ENCODE data around the gene DHRS9. TPM values are rescaled to one million over a fixed set of nuclear protein-coding genes. Genes with fewer than 3 reads are reported as not detected.

The DHRS9 gene
- total and polyA plus RNA-seq, 11 donors = 0.81 to 30.9 (median 1.9) TPM

DNA sequence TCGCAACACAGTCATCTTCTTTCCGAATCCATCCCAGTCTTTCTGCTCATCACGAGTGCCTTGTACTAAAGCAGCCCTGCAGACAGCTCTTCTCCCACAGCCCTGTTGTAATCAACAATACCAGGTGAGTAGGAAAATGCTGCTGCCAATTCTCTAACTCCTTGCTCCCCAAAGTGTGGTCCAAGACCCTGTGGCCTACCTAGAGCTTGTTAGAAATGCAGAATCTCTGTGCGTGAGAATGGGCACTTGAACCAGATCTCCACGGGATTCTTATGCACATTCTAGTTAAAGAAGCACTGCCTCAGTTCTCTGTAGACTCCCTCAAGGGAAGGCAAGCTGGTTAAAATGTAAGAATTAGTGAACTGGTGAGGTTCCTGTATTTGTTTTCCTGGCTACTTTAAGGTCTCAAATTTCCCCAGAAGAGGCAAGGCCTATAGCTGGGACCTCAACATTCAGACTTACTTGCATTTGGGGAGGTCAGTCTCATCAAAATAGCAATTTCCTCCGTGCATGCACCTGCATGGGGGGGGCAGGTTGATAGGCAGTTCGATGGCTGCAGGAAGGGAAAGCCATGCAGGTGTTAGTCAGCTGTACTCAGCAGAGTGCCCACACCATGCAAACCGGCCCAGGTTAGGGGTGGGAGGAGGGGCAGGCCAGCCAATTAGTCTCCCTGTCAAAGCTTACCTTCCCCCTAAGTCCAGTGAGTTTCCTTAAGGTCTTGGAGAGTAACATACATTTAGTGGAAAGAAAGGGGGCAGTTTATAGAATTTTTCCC is 70.8 kb downstream of the DHRS9 start:
- Histone ChIP-seq H3K36me3 (no peaks in the 10 kb centered on the region), H3K27ac (no peak overlapping the region), H3K4me1 (peaks cover 0 to 10% (median 0%) of the 10 kb centered on the region in 12 donors), H3K27me3 (no peaks in the 10 kb centered on the region), H3K9me3 (no peaks in the 10 kb centered on the region), H3K4me3 (no peak overlapping the region)
- no peak for DNase-seq
- intact Hi-C loops (cut with DNase I) = loop anchor here in 6 of 10 donors (2.0 to 5.0 kb wide), 3 partner anchors 29 to 178 kb away; no protein-coding TSS in a partner anchor
- WGBS, 4 donors = 64 to 75% (median 73%) methylated on average over 7 to 8 of the region's 8 CpGs
- no peak for TF ChIP-seq POLR2A (IDR thresholded peaks at IDR 0.05)
- TF ChIP-seq, protein P1, sequence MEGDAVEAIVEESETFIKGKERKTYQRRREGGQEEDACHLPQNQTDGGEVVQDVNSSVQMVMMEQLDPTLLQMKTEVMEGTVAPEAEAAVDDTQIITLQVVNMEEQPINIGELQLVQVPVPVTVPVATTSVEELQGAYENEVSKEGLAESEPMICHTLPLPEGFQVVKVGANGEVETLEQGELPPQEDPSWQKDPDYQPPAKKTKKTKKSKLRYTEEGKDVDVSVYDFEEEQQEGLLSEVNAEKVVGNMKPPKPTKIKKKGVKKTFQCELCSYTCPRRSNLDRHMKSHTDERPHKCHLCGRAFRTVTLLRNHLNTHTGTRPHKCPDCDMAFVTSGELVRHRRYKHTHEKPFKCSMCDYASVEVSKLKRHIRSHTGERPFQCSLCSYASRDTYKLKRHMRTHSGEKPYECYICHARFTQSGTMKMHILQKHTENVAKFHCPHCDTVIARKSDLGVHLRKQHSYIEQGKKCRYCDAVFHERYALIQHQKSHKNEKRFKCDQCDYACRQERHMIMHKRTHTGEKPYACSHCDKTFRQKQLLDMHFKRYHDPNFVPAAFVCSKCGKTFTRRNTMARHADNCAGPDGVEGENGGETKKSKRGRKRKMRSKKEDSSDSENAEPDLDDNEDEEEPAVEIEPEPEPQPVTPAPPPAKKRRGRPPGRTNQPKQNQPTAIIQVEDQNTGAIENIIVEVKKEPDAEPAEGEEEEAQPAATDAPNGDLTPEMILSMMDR (IDR thresholded peaks at IDR 0.05) = no peak
- no peak for ATAC-seq

GRCh38 chr2:169141713-169142352 is 72.5 kb downstream of the DHRS9 start:
- H3K27ac ChIP-seq = no peak overlapping the region
- TF ChIP-seq, protein P1 (IDR thresholded peaks at IDR 0.05) = peak; percentile 54 to 84 (median 68)
- no peak for TF ChIP-seq POLR2A (IDR thresholded peaks at IDR 0.05)
- no peaks in the 10 kb centered on the region for H3K9me3 ChIP-seq
- no peaks in the 10 kb centered on the region for H3K36me3 ChIP-seq
- no peaks in the 10 kb centered on the region for H3K27me3 ChIP-seq
- intact Hi-C loops (cut with DNase I) = loop anchor here in 6 of 10 donors (1.0 to 5.0 kb wide), 4 partner anchors 31 to 180 kb away; no protein-coding TSS in a partner anchor
- DNase-seq = peak in 4 of 5 donors; percentile 30 to 41 (median 34)
- peak in 3 of 4 donors; percentile 32 to 49 (median 38) for ATAC-seq
- no peak overlapping the region for H3K4me3 ChIP-seq
- 33 to 51% (median 41%) methylated on average over 7 to 10 of the region's 10 CpGs for WGBS, 4 donors
- H3K4me1 ChIP-seq = peaks cover 0 to 8% (median 0%) of the 10 kb centered on the region in 12 donors

DNA sequence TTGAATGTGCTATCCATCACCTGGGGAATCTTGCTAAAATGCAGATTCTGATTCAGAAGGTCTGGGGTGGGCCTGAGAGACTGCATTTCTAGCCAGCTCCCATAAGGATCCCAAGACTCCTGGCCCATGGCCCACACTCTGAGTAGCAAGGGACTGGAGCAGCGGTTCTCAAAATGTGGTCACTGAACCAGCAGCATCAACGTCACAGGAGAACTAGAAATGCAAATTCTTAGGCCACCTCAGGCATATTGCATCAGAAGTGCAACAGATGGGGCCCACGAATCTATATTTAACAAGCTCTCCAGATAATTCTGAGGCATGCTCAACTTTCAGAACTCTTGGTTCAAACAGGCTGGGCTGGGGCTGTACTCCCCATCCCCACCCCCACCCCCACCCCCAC is 74.6 kb downstream of the DHRS9 start:
- no peak for DNase-seq
- Histone ChIP-seq H3K27ac (no peak overlapping the region), H3K27me3 (peaks cover 0 to 3% (median 0%) of the 10 kb centered on the region in 9 donors), H3K4me1 (no peaks in the 10 kb centered on the region), H3K4me3 (no peak overlapping the region), H3K9me3 (no peaks in the 10 kb centered on the region), H3K36me3 (no peaks in the 10 kb centered on the region)
- TF ChIP-seq POLR2A (IDR thresholded peaks at IDR 0.05) = no peak
- TF ChIP-seq, protein P1 (IDR thresholded peaks at IDR 0.05) = no peak
- ATAC-seq = no peak
- intact Hi-C loops (cut with DNase I) = loop anchor here in 6 of 10 donors (5.0 kb wide), 2 partner anchors 37 to 182 kb away; no protein-coding TSS in a partner anchor
- 55 to 70% (median 61%) methylated on average over 3 of the region's 3 CpGs for WGBS, 4 donors

Other genes starting within 250 kb of the DHRS9 start
- gene SPC25, start 179.1 kb upstream of the DHRS9 start, total RNA-seq = 1 to 10 TPM in 2 of 9 donors, under 1 TPM in 3, not detected in 4; 0.40 to 3.8 (median 0.79) TPM
- under 1 TPM in 1 of 2 donors, not detected in 1; 0.14 TPM for gene SPC25, start 179.1 kb upstream of the DHRS9 start, polyA plus RNA-seq
- under 1 TPM in 2 of 9 donors, not detected in 7; 0.12 to 0.21 TPM for gene G6PC2, start 168.3 kb upstream of the DHRS9 start, total RNA-seq
- gene G6PC2, start 168.3 kb upstream of the DHRS9 start, polyA plus RNA-seq = not detected
- gene ABCB11, start 38.2 kb upstream of the DHRS9 start, total RNA-seq = under 1 TPM in 4 of 9 donors, not detected in 5; 0.05 to 0.09 (median 0.09) TPM
- gene ABCB11, start 38.2 kb upstream of the DHRS9 start, polyA plus RNA-seq = under 1 TPM in 1 of 2 donors, not detected in 1; 0.10 TPM